HepG2 (cell line): ENCODE measurements around the gene WDR62. TPM values are rescaled to one million over a fixed set of nuclear protein-coding genes. Genes with fewer than 3 reads are reported as not detected.

ENCODE experiments used
- ATAC-seq: fragments of 200-7000 bp; cut with Tn5 transposase; 3 replicates; pipeline ENCODE4 v1.9.1; 2020; ENCODE audit warnings: mild to moderate bottlenecking, moderate library complexity
- BruUV-seq: library from RNA; stranded (reverse); fragments of 400-500 nt; replicated peaks from 2 replicates; lab custom pipeline; 2021; lab: Mats Ljungman, UMichigan
- CTCF ChIA-PET: fragments of 300-600 bp; formaldehyde crosslinking; extraction: SDS; loops from one replicate; lab custom pipeline; 2021; ENCODE audit warnings: low total read pairs, inconsistent platforms, low intra/inter-chr PET ratio; lab: Yijun Ruan, JAX
- POLR2A ChIA-PET: fragments of 350-600 bp; sonication (Branson Sonifier 250); formaldehyde crosslinking; loops from one replicate; lab custom pipeline; 2020; ENCODE audit warnings: antibody characterized with exemption, inconsistent platforms; lab: Yijun Ruan, JAX
- DNase-seq: peaks from one replicate; pipeline ENCODE4 v3.0.0-alpha.2; 2015; ENCODE audit warnings: low spot score
- FAIRE-seq: peaks from 3 replicates; lab custom pipeline; 2011; peaks lifted over from hg19 to GRCh38; lab: Jason Lieb, UNC
- H2AFZ ChIP-seq: one replicate; pipeline ENCODE4 v1.6.1; 2011; ENCODE audit warnings: low read length, inconsistent platforms
- H3K27ac ChIP-seq: fragments of 300-600 bp; 3 replicates; pipeline ENCODE4 v1.8.0; 2011; ENCODE audit warnings: mixed run types, mild to moderate bottlenecking, mixed read lengths, low read length, inconsistent platforms; ENCODE audit not compliant: insufficient read depth; ENCODE audit errors: extremely low read length
- H3K27me3 ChIP-seq, 2 experiments: fragments of 200-600 bp in 1 of 2; 2 replicates in 1 of 2; 3 replicates in 1 of 2; pipeline versions ENCODE4 v1.6.0 to v1.8.0; 2011; ENCODE audit warnings: low read length in 2 of 2, mild to moderate bottlenecking in 2 of 2, moderate library complexity in 2 of 2, inconsistent platforms in 1 of 2; ENCODE audit not compliant: insufficient read depth in 2 of 2, control insufficient read depth in 1 of 2
- H3K36me3 ChIP-seq, 2 experiments: fragments of 200-600 bp in 1 of 2; replicated peaks in 1 of 2; 2 replicates in 1 of 2; 3 replicates in 1 of 2; pipeline versions ENCODE4 v1.5.1 to v1.8.0; 2011; ENCODE audit warnings: low read length in 2 of 2, inconsistent platforms in 1 of 2; ENCODE audit not compliant: insufficient read depth in 2 of 2, control insufficient read depth in 1 of 2
- H3K4me1 ChIP-seq: 2 replicates; pipeline ENCODE4 v1.5.1; 2012; ENCODE audit warnings: low read length, inconsistent platforms; ENCODE audit not compliant: insufficient read depth
- H3K4me2 ChIP-seq: 2 replicates; pipeline ENCODE4 v1.6.0; 2011; ENCODE audit warnings: low read depth, low read length, inconsistent platforms
- H3K4me3 ChIP-seq, 3 experiments: fragments of 200-600 bp in 1 of 3; sonication (generic), shearing (Covaris generic) in 1 of 3; replicated peaks in 1 of 3; 2 replicates each; pipeline ENCODE4 v1.5.1; 2011 to 2016; ENCODE audit warnings: low read length in 3 of 3, inconsistent platforms in 2 of 3, low read depth in 2 of 3, mild to moderate bottlenecking in 2 of 3, control low read depth in 1 of 3, mixed read lengths in 1 of 3; ENCODE audit not compliant: insufficient read depth in 1 of 3
- H3K79me2 ChIP-seq: one replicate; pipeline ENCODE4 v1.6.1; 2011; ENCODE audit warnings: low read length, inconsistent platforms; ENCODE audit not compliant: insufficient read depth
- H3K9ac ChIP-seq: 2 replicates; pipeline ENCODE4 v1.6.0; 2011; ENCODE audit warnings: mild to moderate bottlenecking, low read depth, low read length, inconsistent platforms; ENCODE audit not compliant: insufficient read depth
- H3K9me3 ChIP-seq: 2 replicates; pipeline ENCODE4 v1.5.1; 2012; ENCODE audit warnings: mild to moderate bottlenecking, low read length
- H4K20me1 ChIP-seq: 2 replicates; pipeline ENCODE4 v1.6.0; 2011; ENCODE audit warnings: inconsistent platforms, mild to moderate bottlenecking, low read length, moderate library complexity; ENCODE audit not compliant: insufficient read depth
- ATF2 ChIP-seq: sonication (generic); formaldehyde crosslinking; IDR thresholded peaks from 2 replicates; pipeline ENCODE4 v1.4.0; 2020; ENCODE audit warnings: missing genetic modification reagents
- HDAC2 ChIP-seq: sonication (generic); formaldehyde crosslinking; IDR thresholded peaks from 2 replicates; pipeline ENCODE4 v1.4.0; 2020; ENCODE audit warnings: missing genetic modification reagents
- NAIF1 ChIP-seq: sonication (generic); formaldehyde crosslinking; IDR thresholded peaks from 2 replicates; pipeline ENCODE4 v1.5.0; 2020; ENCODE audit warnings: mild to moderate bottlenecking, missing genetic modification reagents, borderline replicate concordance
- NFE2 ChIP-seq: sonication (generic); formaldehyde crosslinking; IDR thresholded peaks from 2 replicates; pipeline ENCODE4 v1.4.0; 2020; ENCODE audit warnings: missing genetic modification reagents
- NFE2L2 ChIP-seq: fragments of 150-350 bp; IDR thresholded peaks from 2 replicates; pipeline ENCODE4 v1.6.1; 2014; ENCODE audit warnings: low read length
- PAWR ChIP-seq: sonication (generic); formaldehyde crosslinking; IDR thresholded peaks from 2 replicates; pipeline ENCODE4 v1.4.0; 2020; ENCODE audit warnings: missing genetic modification reagents, mild to moderate bottlenecking, borderline replicate concordance
- POLR2A ChIP-seq, 2 experiments: IDR thresholded peaks; 2 replicates each; pipeline ENCODE4 v1.6.1; 2011; ENCODE audit warnings: low read depth in 2 of 2, low read length in 2 of 2, mild to moderate bottlenecking in 1 of 2, moderate library complexity in 1 of 2; ENCODE audit not compliant: insufficient read depth in 1 of 2
- SAP130 ChIP-seq: IDR thresholded peaks from 2 replicates; pipeline ENCODE4 v1.6.1; 2016; ENCODE audit warnings: low read depth
- SP1 ChIP-seq, 2 experiments: fragments of 450-650 bp in 1 of 2; sonication (generic) in 1 of 2; formaldehyde crosslinking in 1 of 2; IDR thresholded peaks; 2 replicates each; pipeline versions ENCODE4 v1.4.0 to v1.6.1; 2016 to 2020; ENCODE audit warnings: missing genetic modification reagents in 1 of 2
- SSRP1 ChIP-seq: IDR thresholded peaks from 2 replicates; pipeline ENCODE4 v1.6.1; 2016; ENCODE audit warnings: control low read depth
- SYNCRIP ChIP-seq: fragments of 200-400 bp; formaldehyde crosslinking; IDR thresholded peaks from 2 replicates; pipeline ENCODE4 v1.6.1; 2018; ENCODE audit warnings: mild to moderate bottlenecking, low read depth, low read length; ENCODE audit not compliant: insufficient read depth
- TCF7L2 ChIP-seq: IDR thresholded peaks from 2 replicates; pipeline ENCODE4 v1.6.1; 2011; ENCODE audit warnings: mild to moderate bottlenecking, low read depth, low read length, moderate library complexity
- ZNF260 ChIP-seq: sonication (generic); formaldehyde crosslinking; IDR thresholded peaks from 2 replicates; pipeline ENCODE4 v1.4.0; 2020; ENCODE audit warnings: missing genetic modification reagents, low read depth, mild to moderate bottlenecking, borderline replicate concordance
- ZNF550 ChIP-seq: sonication (generic); formaldehyde crosslinking; IDR thresholded peaks from 2 replicates; pipeline ENCODE4 v1.4.0; 2020; ENCODE audit warnings: mild to moderate bottlenecking, missing genetic modification reagents, borderline replicate concordance
- ZNF576 ChIP-seq: sonication (generic); formaldehyde crosslinking; IDR thresholded peaks from 2 replicates; pipeline ENCODE4 v1.4.0; 2020; ENCODE audit warnings: mild to moderate bottlenecking, missing genetic modification reagents
- ZNF629 ChIP-seq: sonication (generic); formaldehyde crosslinking; conservative IDR thresholded peaks from 2 replicates; pipeline ENCODE4 v1.5.0; 2020; ENCODE audit warnings: missing genetic modification reagents
- WGBS: methylation state at CpG from one replicate; pipeline ENCODE4 v1.1.6; 2017; ENCODE audit warnings: low lambda C conversion rate; 5-methylcytosine and 5-hydroxymethylcytosine counted together
- in situ Hi-C: cut with HindIII; loops from 2 replicates; pipeline ENCODE4 v1.10.0; 2017; ENCODE audit warnings: low pct_unique_long_range_greater_than_20kb; ENCODE audit not compliant: extremely low pct_ligation_motif_present
- intact Hi-C: fragments of 100-400 bp; cut with micrococcal nuclease; formaldehyde crosslinking; loops from one replicate; pipeline ENCODE4 v1.10.0; 2022; ENCODE audit not compliant: unreplicated experiment
- polyA plus RNA-seq, 8 experiments: library from polyadenylated mRNA; depleted of rRNA in 3 of 8; stranded (reverse) in 7 of 8; unstranded in 1 of 8; fragments of >200 nt; fragmentation: Illumina TruSeq in 4 of 8; extraction: Trizol in 4 of 8; gene quantifications; 2 replicates each; pipeline versions ENCODE4 v1.2.1 to v1.2.3, GENCODE V29; 2011 to 2016; ENCODE audit warnings: low read depth in 4 of 8, missing spikeins in 1 of 8, mixed read lengths in 1 of 8; ENCODE audit not compliant: insufficient read depth in 1 of 8
- total RNA-seq, 5 experiments: library from RNA; depleted of rRNA; stranded (reverse); fragments of >200 nt; fragmentation: Illumina TruSeq; extraction: Trizol; gene quantifications; 2 replicates each; pipeline ENCODE4 v1.2.3, GENCODE V29; 2016; ENCODE audit warnings: low read depth in 1 of 5
- TF ChIP-seq, protein P1 (sequence below): sonication (generic); formaldehyde crosslinking; IDR thresholded peaks from 2 replicates; pipeline ENCODE4 v1.4.0; 2020; ENCODE audit warnings: missing genetic modification reagents, borderline replicate concordance
- TF ChIP-seq, protein P2 (sequence below): sonication (generic); formaldehyde crosslinking; IDR thresholded peaks from 2 replicates; pipeline ENCODE4 v1.4.0; 2020; ENCODE audit warnings: mild to moderate bottlenecking, missing genetic modification reagents

Gene WDR62
- total and polyA plus RNA-seq, 2 of the 13 experiments (the other 11 are each of a cell fraction or from before 2014, with no cell fraction given) = 5.8 to 12.5 TPM

GRCh38 chr19:36141039-36141927, 86.6 kb downstream of the WDR62 start (continued):
- TF ChIP-seq ATF2 (CRISPR knock-in tag) = no peak
- TF ChIP-seq POLR2A (IDR thresholded peaks at IDR 0.05; ENCODE audit: insufficient read depth in 1 of 2, low read depth in 2 of 2, low read length in 2 of 2) = peak in 1 of 2 experiments; percentile 25; a peak in 1 of 4 replicates
- TF ChIP-seq SYNCRIP = no peak
- peak; percentile 0; the same call in 1 of the 2 replicates for TF ChIP-seq SAP130
- no peak for TF ChIP-seq SP1 (IDR thresholded peaks at IDR 0.05)
- peak; percentile 29; the same call in 1 of the 2 replicates for TF ChIP-seq SP1 (CRISPR knock-in tag; IDR thresholded peaks at IDR 0.05)
- TF ChIP-seq ZNF576 = no peak

- no TSS peak for BruUV-seq
- no peak overlapping the region for H3K9ac ChIP-seq
- CTCF ChIA-PET = no interaction called here
- TF ChIP-seq SSRP1 (CRISPR knock-in tag) (no peak), HDAC2 (no peak), NAIF1 (CRISPR knock-in tag) (no peak), NFE2 (CRISPR knock-in tag) (no peak), NFE2L2 (no peak), ZNF550 (CRISPR knock-in tag) (no peak), PAWR (CRISPR knock-in tag) (no peak), ZNF629 (CRISPR knock-in tag) (no peak), ZNF260 (CRISPR knock-in tag) (no peak), TCF7L2 (no peak)
- TF ChIP-seq, protein P1, sequence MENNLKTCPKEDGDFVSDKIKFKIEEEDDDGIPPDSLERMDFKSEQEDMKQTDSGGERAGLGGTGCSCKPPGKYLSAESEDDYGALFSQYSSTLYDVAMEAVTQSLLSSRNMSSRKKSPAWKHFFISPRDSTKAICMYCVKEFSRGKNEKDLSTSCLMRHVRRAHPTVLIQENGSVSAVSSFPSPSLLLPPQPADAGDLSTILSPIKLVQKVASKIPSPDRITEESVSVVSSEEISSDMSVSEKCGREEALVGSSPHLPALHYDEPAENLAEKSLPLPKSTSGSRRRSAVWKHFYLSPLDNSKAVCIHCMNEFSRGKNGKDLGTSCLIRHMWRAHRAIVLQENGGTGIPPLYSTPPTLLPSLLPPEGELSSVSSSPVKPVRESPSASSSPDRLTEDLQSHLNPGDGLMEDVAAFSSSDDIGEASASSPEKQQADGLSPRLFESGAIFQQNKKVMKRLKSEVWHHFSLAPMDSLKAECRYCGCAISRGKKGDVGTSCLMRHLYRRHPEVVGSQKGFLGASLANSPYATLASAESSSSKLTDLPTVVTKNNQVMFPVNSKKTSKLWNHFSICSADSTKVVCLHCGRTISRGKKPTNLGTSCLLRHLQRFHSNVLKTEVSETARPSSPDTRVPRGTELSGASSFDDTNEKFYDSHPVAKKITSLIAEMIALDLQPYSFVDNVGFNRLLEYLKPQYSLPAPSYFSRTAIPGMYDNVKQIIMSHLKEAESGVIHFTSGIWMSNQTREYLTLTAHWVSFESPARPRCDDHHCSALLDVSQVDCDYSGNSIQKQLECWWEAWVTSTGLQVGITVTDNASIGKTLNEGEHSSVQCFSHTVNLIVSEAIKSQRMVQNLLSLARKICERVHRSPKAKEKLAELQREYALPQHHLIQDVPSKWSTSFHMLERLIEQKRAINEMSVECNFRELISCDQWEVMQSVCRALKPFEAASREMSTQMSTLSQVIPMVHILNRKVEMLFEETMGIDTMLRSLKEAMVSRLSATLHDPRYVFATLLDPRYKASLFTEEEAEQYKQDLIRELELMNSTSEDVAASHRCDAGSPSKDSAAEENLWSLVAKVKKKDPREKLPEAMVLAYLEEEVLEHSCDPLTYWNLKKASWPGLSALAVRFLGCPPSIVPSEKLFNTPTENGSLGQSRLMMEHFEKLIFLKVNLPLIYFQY (CRISPR knock-in tag) = no peak
- TF ChIP-seq, protein P2, sequence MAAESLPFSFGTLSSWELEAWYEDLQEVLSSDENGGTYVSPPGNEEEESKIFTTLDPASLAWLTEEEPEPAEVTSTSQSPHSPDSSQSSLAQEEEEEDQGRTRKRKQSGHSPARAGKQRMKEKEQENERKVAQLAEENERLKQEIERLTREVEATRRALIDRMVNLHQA = no peak
These were observed 87.3 kb downstream of the WDR62 start for GRCh38 chr19:36142046-36142445.

More at GRCh38 chr19:36142046-36142445, 87.3 kb downstream of the WDR62 start:
- Histone ChIP-seq H3K27me3 (no peaks in the 10 kb centered on the region; a peak in 1 of 5 replicates), H3K79me2 (peaks cover 16% of the 10 kb centered on the region), H3K4me3 (no peak overlapping the region; a peak in 1 of 6 replicates), H4K20me1 (peaks cover 8% of the 10 kb centered on the region), H3K27ac (no peak overlapping the region), H3K4me1 (peaks cover 11% of the 10 kb centered on the region), H2AFZ (no peak overlapping the region), H3K4me2 (0 out of 2 replicates have a peak overlapping the region, but pooled peaks have one; percentile 69), H3K36me3 (peaks cover 21 to 33% of the 10 kb centered on the region in 2 experiments), H3K9me3 (no peaks in the 10 kb centered on the region)
- intact Hi-C loops (no loop called here), in situ Hi-C loops (no loop called here)
- 98% methylated on average over 14 of the region's 14 CpGs for WGBS
- POLR2A ChIA-PET = no interaction called here
- no peak for FAIRE-seq
- no peak for DNase-seq
- ATAC-seq = no peak
